Natural killer cell (primary cell): ENCODE results near the gene ZPR1. TPM values are rescaled to one million over a fixed set of nuclear protein-coding genes. Genes with fewer than 3 reads are reported as not detected.

ENCODE experiments used
- ATAC-seq, 3 donors: fragments of 150-1000 bp in 2 of 3; fragments of 200-7000 bp in 1 of 3; cut with Tn5 transposase; 1 replicate in 1 of 3; 2 replicates in 2 of 3; pipeline ENCODE4 v1.10.0; 2021; ENCODE audit warnings: mild to moderate bottlenecking in 2 of 3, moderate library complexity in 2 of 3
- DNase-seq, 2 donors: peaks; one replicate each; pipeline versions ENCODE4 v3.0.0 to v3.0.0-alpha.2; 2013 to 2021; ENCODE audit warnings: mixed read lengths in 1 of 2
- H3K27ac ChIP-seq: one replicate; pipeline ENCODE4 v1.5.1; 2013; ENCODE audit warnings: mild to moderate bottlenecking, low read length
- H3K27me3 ChIP-seq: one replicate; pipeline ENCODE4 v1.6.1; 2013; ENCODE audit warnings: low read length; ENCODE audit not compliant: control insufficient read depth, insufficient read depth
- H3K36me3 ChIP-seq: one replicate; pipeline ENCODE4 v1.6.1; 2013; ENCODE audit warnings: low read length; ENCODE audit not compliant: control insufficient read depth, insufficient read depth
- H3K4me1 ChIP-seq: one replicate; pipeline ENCODE4 v1.6.1; 2013; ENCODE audit warnings: low read length; ENCODE audit not compliant: control insufficient read depth, insufficient read depth
- H3K4me3 ChIP-seq: one replicate; pipeline ENCODE4 v1.5.1; 2013; ENCODE audit warnings: low read length
- H3K9me3 ChIP-seq: one replicate; pipeline ENCODE4 v1.6.1; 2013; ENCODE audit warnings: low read length; ENCODE audit not compliant: control insufficient read depth, insufficient read depth
- H3K27ac Mint-ChIP-seq, 2 donors: one replicate each; pipeline ENCODE4 v1.8.0; 2022; ENCODE audit warnings: mild to moderate bottlenecking in 2 of 2, mixed read lengths in 2 of 2, moderate library complexity in 1 of 2
- H3K27me3 Mint-ChIP-seq, 2 donors: one replicate each; pipeline ENCODE4 v1.8.0; 2022; ENCODE audit warnings: low read depth in 2 of 2, mixed read lengths in 2 of 2
- H3K36me3 Mint-ChIP-seq: one replicate; pipeline ENCODE4 v1.8.0; 2022; ENCODE audit warnings: mixed read lengths
- H3K4me1 Mint-ChIP-seq, 2 donors: one replicate each; pipeline ENCODE4 v1.8.0; 2022; ENCODE audit warnings: mixed read lengths in 2 of 2
- H3K4me3 Mint-ChIP-seq: one replicate; pipeline ENCODE4 v1.8.0; 2022; ENCODE audit warnings: mild to moderate bottlenecking, moderate library complexity, mixed read lengths
- H3K9me3 Mint-ChIP-seq, 2 donors: one replicate each; pipeline ENCODE4 v1.8.0; 2022; ENCODE audit warnings: mixed read lengths in 2 of 2
- WGBS: methylation state at CpG from one replicate; pipeline ENCODE4 v1.1.7; 2013; ENCODE audit warnings: missing lambda C conversion rate; ENCODE audit not compliant: insufficient coverage; 5-methylcytosine and 5-hydroxymethylcytosine counted together
- intact Hi-C: fragments of 100-400 bp; cut with micrococcal nuclease; formaldehyde crosslinking; loops from one replicate; pipeline ENCODE4 v1.14.2; 2022
- total RNA-seq, 4 donors: library from RNA; stranded (reverse); fragments of 120-200 nt in 1 of 4; gene quantifications; one replicate each; pipeline versions ENCODE4 v1.2.3 to v1.2.4, GENCODE V29; 2013 to 2022
- TF ChIP-seq, protein P1 (sequence below): fragments of 200-600 bp; IDR thresholded peaks from one replicate; pipeline ENCODE4 v1.8.0; 2022; ENCODE audit warnings: antibody characterized with exemption

The ZPR1 gene
- total RNA-seq, 3 donors from 2014 or later (not counting 1 experiment from before 2014, with no cell fraction given): 92.0 to 107 (median 92.6) TPM

DNA sequence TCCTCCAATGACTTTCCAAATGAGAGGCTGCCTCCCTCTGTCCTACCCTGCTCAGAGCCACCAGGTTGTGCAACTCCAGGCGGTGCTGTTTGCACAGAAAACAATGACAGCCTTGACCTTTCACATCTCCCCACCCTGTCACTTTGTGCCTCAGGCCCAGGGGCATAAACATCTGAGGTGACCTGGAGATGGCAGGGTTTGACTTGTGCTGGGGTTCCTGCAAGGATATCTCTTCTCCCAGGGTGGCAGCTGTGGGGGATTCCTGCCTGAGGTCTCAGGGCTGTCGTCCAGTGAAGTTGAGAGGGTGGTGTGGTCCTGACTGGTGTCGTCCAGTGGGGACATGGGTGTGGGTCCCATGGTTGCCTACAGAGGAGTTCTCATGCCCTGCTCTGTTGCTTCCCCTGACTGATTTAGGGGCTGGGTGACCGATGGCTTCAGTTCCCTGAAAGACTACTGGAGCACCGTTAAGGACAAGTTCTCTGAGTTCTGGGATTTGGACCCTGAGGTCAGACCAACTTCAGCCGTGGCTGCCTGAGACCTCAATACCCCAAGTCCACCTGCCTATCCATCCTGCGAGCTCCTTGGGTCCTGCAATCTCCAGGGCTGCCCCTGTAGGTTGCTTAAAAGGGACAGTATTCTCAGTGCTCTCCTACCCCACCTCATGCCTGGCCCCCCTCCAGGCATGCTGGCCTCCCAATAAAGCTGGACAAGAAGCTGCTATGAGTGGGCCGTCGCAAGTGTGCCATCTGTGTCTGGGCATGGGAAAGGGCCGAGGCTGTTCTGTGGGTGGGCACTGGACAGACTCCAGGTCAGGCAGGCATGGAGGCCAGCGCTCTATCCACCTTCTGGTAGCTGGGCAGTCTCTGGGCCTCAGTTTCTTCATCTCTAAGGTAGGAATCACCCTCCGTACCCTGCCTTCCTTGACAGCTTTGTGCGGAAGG lies 44.8 kb upstream of the ZPR1 start:
- ATAC-seq: no peak
- Mint-ChIP-seq H3K9me3 (no peaks in the 10 kb centered on the region), H3K36me3 (no peaks in the 10 kb centered on the region), H3K4me1 (peaks cover 17 to 18% of the 10 kb centered on the region in 2 donors), H3K27me3 (peaks cover 0 to 3% of the 10 kb centered on the region in 2 donors), H3K4me3 (no peak overlapping the region), H3K27ac (no peak overlapping the region)
- no peak overlapping the region for H3K4me3 ChIP-seq
- no peak overlapping the region for H3K27ac ChIP-seq
- intact Hi-C loops: no loop called here
- H3K9me3 ChIP-seq: no peaks in the 10 kb centered on the region
- DNase-seq: no peak
- H3K36me3 ChIP-seq: no peaks in the 10 kb centered on the region
- TF ChIP-seq, protein P1, sequence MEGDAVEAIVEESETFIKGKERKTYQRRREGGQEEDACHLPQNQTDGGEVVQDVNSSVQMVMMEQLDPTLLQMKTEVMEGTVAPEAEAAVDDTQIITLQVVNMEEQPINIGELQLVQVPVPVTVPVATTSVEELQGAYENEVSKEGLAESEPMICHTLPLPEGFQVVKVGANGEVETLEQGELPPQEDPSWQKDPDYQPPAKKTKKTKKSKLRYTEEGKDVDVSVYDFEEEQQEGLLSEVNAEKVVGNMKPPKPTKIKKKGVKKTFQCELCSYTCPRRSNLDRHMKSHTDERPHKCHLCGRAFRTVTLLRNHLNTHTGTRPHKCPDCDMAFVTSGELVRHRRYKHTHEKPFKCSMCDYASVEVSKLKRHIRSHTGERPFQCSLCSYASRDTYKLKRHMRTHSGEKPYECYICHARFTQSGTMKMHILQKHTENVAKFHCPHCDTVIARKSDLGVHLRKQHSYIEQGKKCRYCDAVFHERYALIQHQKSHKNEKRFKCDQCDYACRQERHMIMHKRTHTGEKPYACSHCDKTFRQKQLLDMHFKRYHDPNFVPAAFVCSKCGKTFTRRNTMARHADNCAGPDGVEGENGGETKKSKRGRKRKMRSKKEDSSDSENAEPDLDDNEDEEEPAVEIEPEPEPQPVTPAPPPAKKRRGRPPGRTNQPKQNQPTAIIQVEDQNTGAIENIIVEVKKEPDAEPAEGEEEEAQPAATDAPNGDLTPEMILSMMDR: no peak
- H3K4me1 ChIP-seq: peaks cover 19% of the 10 kb centered on the region
- WGBS: 85% methylated on average over 13 of the region's 13 CpGs
- no peaks in the 10 kb centered on the region for H3K27me3 ChIP-seq

DNA sequence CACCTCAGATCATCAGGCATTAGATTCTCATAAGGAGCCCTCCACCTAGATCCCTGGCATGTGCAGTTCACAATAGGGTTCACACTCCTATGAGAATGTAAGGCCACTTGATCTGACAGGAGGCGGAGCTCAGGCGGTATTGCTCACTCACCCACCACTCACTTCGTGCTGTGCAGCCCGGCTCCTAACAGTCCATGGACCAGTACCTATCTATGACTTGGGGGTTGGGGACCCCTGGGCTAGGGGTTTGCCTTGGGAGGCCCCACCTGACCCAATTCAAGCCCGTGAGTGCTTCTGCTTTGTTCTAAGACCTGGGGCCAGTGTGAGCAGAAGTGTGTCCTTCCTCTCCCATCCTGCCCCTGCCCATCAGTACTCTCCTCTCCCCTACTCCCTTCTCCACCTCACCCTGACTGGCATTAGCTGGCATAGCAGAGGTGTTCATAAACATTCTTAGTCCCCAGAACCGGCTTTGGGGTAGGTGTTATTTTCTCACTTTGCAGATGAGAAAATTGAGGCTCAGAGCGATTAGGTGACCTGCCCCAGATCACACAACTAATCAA lies 44.0 kb upstream of the ZPR1 start:
- WGBS: 94% methylated on average over 6 of the region's 7 CpGs

DNA sequence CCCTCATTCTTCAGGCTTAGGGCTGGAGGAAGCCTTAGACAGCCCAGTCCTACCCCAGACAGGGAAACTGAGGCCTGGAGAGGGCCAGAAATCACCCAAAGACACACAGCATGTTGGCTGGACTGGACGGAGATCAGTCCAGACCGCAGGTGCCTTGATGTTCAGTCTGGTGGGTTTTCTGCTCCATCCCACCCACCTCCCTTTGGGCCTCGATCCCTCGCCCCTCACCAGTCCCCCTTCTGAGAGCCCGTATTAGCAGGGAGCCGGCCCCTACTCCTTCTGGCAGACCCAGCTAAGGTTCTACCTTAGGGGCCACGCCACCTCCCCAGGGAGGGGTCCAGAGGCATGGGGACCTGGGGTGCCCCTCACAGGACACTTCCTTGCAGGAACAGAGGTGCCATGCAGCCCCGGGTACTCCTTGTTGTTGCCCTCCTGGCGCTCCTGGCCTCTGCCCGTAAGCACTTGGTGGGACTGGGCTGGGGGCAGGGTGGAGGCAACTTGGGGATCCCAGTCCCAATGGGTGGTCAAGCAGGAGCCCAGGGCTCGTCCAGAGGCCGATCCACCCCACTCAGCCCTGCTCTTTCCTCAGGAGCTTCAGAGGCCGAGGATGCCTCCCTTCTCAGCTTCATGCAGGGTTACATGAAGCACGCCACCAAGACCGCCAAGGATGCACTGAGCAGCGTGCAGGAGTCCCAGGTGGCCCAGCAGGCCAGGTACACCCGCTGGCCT lies 42.5 kb upstream of the ZPR1 start:
- H3K36me3 ChIP-seq: no peaks in the 10 kb centered on the region
- H3K4me1 ChIP-seq: peaks cover 6% of the 10 kb centered on the region
- no peak overlapping the region for H3K27ac Mint-ChIP-seq
- DNase-seq (no peak), ATAC-seq (no peak)
- no peaks in the 10 kb centered on the region for H3K27me3 ChIP-seq
- TF ChIP-seq, protein P1: no peak
- H3K27me3 Mint-ChIP-seq: peaks cover 0 to 3% of the 10 kb centered on the region in 2 donors
- no peaks in the 10 kb centered on the region for H3K9me3 Mint-ChIP-seq
- 92% methylated on average over 17 of the region's 17 CpGs for WGBS
- no peaks in the 10 kb centered on the region for H3K36me3 Mint-ChIP-seq
- intact Hi-C loops: no loop called here
- H3K4me3 Mint-ChIP-seq: no peak overlapping the region
- no peak overlapping the region for H3K27ac ChIP-seq
- H3K4me1 Mint-ChIP-seq: peaks cover 6 to 8% of the 10 kb centered on the region in 2 donors
- no peak overlapping the region for H3K4me3 ChIP-seq
- H3K9me3 ChIP-seq: no peaks in the 10 kb centered on the region

More for the DNA sequence above, 44.0 kb upstream of the ZPR1 start:
- Mint-ChIP-seq H3K36me3 (no peaks in the 10 kb centered on the region), H3K27me3 (peaks cover 0 to 3% of the 10 kb centered on the region in 2 donors), H3K9me3 (no peaks in the 10 kb centered on the region), H3K4me1 (peaks cover 17 to 18% of the 10 kb centered on the region in 2 donors), H3K4me3 (no peak overlapping the region), H3K27ac (no peak overlapping the region)
- Histone ChIP-seq H3K4me1 (peaks cover 19% of the 10 kb centered on the region), H3K4me3 (no peak overlapping the region), H3K9me3 (no peaks in the 10 kb centered on the region), H3K27me3 (no peaks in the 10 kb centered on the region), H3K36me3 (no peaks in the 10 kb centered on the region), H3K27ac (no peak overlapping the region)
- no peak for ATAC-seq
- no peak for DNase-seq
- intact Hi-C loops: no loop called here
- TF ChIP-seq, protein P1: no peak
